ENCODE results near the gene PTPRN2.
"Not testable (repeated sequence)": the region's sequence is repeated elsewhere in the genome, so short reads cannot be mapped to it uniquely, and the experiment has no call there.

The PTPRN2 gene

DNA sequence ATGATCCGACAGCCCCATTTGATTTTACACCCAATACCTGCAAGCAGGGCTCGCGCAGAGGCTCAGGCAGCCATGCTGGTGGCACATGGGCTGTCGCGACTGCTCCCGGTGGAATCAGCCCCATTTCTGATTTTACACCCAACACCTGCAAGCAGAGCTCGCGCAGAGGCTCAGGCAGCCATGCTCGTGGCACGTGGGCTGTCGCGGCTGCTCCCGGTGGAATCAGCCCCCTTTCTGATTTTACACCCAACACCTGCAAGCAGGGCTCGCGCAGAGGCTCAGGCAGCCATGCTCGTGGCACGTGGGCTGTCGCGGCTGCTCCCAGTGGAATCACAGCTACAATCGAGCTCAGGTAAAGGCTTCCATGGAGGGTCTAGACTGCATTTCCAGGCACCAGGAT, 244.1 kb downstream of the PTPRN2 start:
- Histone ChIP-seq H3K36me3 (ENCODE audit: insufficient read depth, low read length) (no peaks in the 10 kb centered on the region), H3K4me1 (ENCODE audit: control insufficient read depth, insufficient read depth, low read length) (no peaks in the 10 kb centered on the region), H3K9ac (ENCODE audit: low read depth, low read length) (no peak overlapping the region), H3K4me2 (ENCODE audit: low read length) (no peak overlapping the region), H3K4me3 (ENCODE audit: low read length) (no peak overlapping the region), H3K27me3 (ENCODE audit: control insufficient read depth, insufficient read depth, low read length) (no peaks in the 10 kb centered on the region), H3K9me3 (replicated peaks; ENCODE audit: low read length) (no peaks in the 10 kb centered on the region)

DNA sequence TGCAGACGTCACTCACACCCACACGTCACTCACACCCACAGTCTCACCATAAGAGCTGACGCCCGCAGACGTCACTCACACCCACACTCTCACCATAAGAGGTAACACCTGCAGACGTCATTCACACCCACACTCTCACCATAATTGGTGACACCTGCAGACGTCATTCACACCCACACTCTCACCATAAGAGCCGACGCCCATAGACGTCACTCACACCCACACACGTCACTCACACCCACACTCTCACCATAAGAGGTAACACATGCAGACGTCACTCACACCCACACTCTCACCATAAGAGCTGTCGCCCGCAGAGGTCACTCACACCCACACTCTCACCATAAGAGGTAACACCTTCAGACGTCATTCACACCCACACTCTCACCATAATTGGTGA, 246.5 kb downstream of the PTPRN2 start:
- not testable (repeated sequence) for H3K4me3 ChIP-seq (ENCODE audit: low read length); H3K27me3 ChIP-seq (ENCODE audit: control insufficient read depth, insufficient read depth, low read length); H3K9ac ChIP-seq (ENCODE audit: low read depth, low read length); H3K36me3 ChIP-seq (ENCODE audit: insufficient read depth, low read length); H3K4me1 ChIP-seq (ENCODE audit: control insufficient read depth, insufficient read depth, low read length); H3K4me2 ChIP-seq (ENCODE audit: low read length); H3K9me3 ChIP-seq (replicated peaks; ENCODE audit: low read length)

DNA sequence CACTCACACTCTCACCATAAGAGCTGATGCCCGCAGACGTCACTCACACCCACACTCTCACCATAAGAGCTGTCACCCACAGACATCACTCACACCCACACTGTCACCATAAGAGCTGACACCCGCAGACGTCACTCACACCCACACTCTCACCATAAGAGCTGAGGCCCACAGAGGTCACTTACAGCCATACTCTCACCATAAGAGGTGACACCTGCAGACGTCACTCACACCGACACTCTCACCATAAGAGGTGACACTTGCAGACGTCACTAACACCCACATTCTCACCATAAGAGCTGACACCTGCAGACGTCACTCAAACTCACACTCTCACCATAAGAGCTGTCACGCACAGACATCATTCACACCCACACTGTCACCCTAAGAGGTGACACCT, 250.7 kb downstream of the PTPRN2 start:
- H3K4me2 ChIP-seq (ENCODE audit: low read length); H3K9me3 ChIP-seq (replicated peaks; ENCODE audit: low read length); H3K4me3 ChIP-seq (ENCODE audit: low read length); H3K36me3 ChIP-seq (ENCODE audit: insufficient read depth, low read length); H3K9ac ChIP-seq (ENCODE audit: low read depth, low read length); H3K4me1 ChIP-seq (ENCODE audit: control insufficient read depth, insufficient read depth, low read length); H3K27me3 ChIP-seq (ENCODE audit: control insufficient read depth, insufficient read depth, low read length): not testable (repeated sequence)

DNA sequence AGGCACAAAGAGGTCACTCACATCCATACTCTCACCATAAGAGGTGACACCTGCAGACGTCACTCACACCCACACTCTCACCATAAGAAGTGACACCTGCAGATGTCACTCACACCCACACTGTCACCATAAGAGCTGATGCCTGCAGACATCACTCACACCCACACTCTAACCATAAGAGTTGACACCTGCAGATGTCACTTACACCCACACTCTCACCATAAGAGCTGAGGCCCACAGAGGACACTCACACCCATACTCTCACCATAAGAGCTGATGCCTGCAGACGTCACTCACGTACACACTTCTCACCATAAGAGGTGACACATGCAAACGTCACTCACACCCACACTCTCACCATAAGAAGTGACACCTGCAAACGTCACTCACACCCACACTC, 255.1 kb downstream of the PTPRN2 start:
- not testable (repeated sequence) for H3K4me3 ChIP-seq (ENCODE audit: low read length); H3K4me2 ChIP-seq (ENCODE audit: low read length); H3K9ac ChIP-seq (ENCODE audit: low read depth, low read length); H3K27me3 ChIP-seq (ENCODE audit: control insufficient read depth, insufficient read depth, low read length); H3K4me1 ChIP-seq (ENCODE audit: control insufficient read depth, insufficient read depth, low read length); H3K36me3 ChIP-seq (ENCODE audit: insufficient read depth, low read length)
- peaks cover 18% of the 10 kb centered on the region for H3K9me3 ChIP-seq (replicated peaks; ENCODE audit: low read length)

DNA sequence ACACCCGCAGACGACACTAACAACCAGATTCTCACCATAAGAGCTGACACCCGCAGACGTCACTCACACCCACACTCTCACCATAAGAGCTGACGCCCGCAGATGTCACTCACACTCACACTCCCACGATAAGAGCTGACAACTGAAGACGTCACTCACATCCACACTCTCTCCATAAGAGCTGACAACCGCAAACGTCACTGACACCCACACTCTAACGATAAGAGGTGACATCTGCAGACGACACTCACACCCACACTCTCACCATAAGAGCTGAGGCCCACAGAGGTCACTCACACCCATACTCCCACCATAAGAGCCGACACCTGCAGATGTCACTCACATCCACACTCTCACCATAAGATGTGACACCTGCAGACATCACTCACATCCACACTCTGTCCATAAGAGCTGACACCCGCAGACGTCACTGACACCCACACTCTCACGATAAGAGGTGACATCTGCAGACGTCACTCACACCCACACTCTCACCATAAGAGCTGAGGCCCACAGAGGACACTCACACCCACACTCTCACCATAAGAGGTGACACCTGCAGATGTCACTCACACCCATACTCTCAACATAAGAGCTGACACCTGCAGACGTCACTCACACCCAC, 255.7 kb downstream of the PTPRN2 start:
- not testable (repeated sequence) for H3K27me3 ChIP-seq (ENCODE audit: control insufficient read depth, insufficient read depth, low read length)

DNA sequence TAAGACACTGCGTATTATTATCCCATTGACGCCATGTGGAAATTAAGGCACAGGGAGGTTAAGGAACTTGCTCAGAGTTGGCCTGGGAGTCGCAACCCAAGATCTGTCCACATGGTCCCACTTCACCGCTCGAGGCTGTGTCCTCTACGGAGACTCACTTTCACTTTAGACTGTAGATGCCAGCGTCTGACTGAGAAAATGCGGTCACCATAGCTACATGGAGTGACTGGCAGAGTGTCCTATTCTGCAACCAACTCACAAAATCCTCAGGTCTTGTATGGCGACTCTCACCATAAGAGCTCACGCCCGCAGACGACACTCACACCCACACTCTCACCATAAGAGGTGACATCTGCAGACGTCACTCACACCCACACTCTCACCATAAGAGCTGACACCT, 257.9 kb downstream of the PTPRN2 start:
- Histone ChIP-seq H3K4me2 (ENCODE audit: low read length) (no peak overlapping the region), H3K36me3 (ENCODE audit: insufficient read depth, low read length) (no peaks in the 10 kb centered on the region), H3K4me1 (ENCODE audit: control insufficient read depth, insufficient read depth, low read length) (no peaks in the 10 kb centered on the region), H3K9ac (ENCODE audit: low read depth, low read length) (no peak overlapping the region), H3K9me3 (replicated peaks; ENCODE audit: low read length) (peaks cover 31% of the 10 kb centered on the region), H3K4me3 (ENCODE audit: low read length) (no peak overlapping the region), H3K27me3 (ENCODE audit: control insufficient read depth, insufficient read depth, low read length) (no peaks in the 10 kb centered on the region)

More for the DNA sequence above, 255.7 kb downstream of the PTPRN2 start:
- not testable (repeated sequence) for H3K4me1 ChIP-seq (ENCODE audit: control insufficient read depth, insufficient read depth, low read length); H3K36me3 ChIP-seq (ENCODE audit: insufficient read depth, low read length); H3K4me3 ChIP-seq (ENCODE audit: low read length); H3K4me2 ChIP-seq (ENCODE audit: low read length); H3K9ac ChIP-seq (ENCODE audit: low read depth, low read length)
- H3K9me3 ChIP-seq (replicated peaks; ENCODE audit: low read length): peaks cover 22% of the 10 kb centered on the region

DNA sequence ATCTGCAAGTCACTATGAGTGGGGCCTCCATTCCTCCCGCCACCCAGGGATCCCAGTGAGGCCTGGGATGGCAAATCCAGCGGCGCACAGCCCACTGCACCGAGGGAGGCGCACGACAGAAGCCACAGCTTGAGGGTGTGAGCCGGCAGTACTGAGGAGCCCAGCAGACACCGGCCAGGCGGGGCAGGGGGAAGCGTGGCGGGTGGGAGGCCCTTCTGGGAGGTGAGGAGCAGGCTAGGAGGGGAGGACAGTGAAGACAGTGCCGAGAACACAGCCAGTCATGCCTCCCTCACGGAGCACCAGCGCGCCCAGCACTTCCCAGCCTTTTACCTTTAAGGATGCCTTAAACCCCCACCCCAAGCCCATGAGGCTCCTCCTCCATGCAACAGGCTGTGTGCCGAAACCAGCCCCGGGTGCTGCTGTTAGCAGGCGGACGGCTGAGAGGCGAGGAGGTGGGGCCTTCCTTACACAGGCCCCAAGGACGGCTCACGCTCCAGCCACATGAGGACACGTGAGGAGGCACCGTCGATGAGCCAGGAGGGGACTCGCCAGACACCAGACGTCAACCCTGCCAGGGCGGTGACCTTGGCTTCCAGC, 258.5 kb downstream of the PTPRN2 start:
- Histone ChIP-seq H3K4me2 (ENCODE audit: low read length) (no peak overlapping the region), H3K9me3 (replicated peaks; ENCODE audit: low read length) (peaks cover 31% of the 10 kb centered on the region), H3K4me3 (ENCODE audit: low read length) (no peak overlapping the region), H3K36me3 (ENCODE audit: insufficient read depth, low read length) (no peaks in the 10 kb centered on the region), H3K27me3 (ENCODE audit: control insufficient read depth, insufficient read depth, low read length) (no peaks in the 10 kb centered on the region), H3K4me1 (ENCODE audit: control insufficient read depth, insufficient read depth, low read length) (no peaks in the 10 kb centered on the region), H3K9ac (ENCODE audit: low read depth, low read length) (no peak overlapping the region)

DNA sequence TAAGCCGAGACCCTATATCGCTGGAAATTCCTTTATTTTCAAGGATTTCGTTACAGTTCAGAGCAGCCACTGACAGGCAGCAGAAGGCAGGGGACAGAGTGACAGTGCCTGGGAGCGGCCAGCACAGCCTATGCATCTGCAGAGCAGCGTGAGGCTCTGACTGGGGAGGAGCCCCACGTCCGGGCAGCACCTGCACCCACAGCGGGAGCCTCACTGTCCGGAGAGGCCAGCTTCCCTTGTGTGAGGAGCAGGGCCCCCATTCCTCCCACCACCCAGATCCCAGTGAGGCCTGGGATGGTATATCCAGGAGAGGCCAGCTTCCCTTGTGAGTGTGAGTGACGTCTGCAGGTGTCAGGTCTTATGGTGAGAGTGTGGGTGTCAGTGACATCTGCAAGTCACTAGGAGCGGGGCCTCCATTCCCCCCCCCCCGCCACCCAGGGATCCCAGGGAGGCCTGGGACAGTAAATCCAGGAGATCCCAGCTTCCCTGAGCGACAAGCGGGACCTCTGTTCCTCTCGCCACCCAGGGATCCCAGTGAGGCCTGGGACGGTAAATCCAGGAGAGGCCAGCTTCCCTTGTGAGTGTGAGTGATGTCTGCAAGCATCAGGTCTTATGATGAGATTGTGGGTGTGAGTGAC, 259.1 kb downstream of the PTPRN2 start:
- Histone ChIP-seq H3K9ac (ENCODE audit: low read depth, low read length) (no peak overlapping the region), H3K36me3 (ENCODE audit: insufficient read depth, low read length) (no peaks in the 10 kb centered on the region), H3K9me3 (replicated peaks; ENCODE audit: low read length) (peaks cover 31% of the 10 kb centered on the region), H3K27me3 (ENCODE audit: control insufficient read depth, insufficient read depth, low read length) (no peaks in the 10 kb centered on the region), H3K4me3 (ENCODE audit: low read length) (no peak overlapping the region), H3K4me1 (ENCODE audit: control insufficient read depth, insufficient read depth, low read length) (no peaks in the 10 kb centered on the region), H3K4me2 (ENCODE audit: low read length) (no peak overlapping the region)

DNA sequence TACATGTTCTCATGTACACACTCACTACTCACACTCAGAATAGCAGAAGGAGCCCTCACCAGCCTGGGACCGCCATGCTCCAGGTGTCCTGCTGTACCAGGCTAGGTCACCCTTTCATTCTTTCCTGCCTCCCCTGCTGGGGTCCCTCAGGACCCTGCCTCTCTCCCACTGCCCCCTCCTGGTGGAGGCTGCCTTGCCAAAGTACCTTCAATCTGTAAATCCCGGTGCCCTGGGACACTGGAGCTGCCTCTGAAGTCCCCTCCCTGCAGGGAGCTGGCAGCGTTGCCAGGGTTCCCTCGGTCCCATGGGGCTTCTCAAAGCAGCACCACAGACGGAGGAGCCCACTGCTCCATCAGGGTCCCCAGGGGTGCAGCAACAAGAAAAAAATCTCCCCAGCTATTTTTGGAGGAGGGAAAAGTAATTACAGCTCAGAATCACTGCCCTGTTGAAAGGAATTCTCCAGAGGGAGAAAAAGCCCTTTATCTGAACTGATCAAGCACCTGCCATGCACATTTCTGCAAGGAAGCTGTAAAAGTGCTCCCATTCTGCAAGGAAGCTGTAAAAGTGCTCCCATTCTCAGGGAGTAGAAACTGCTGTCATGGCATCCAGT, 259.9 kb downstream of the PTPRN2 start:
- no peak overlapping the region for H3K4me2 ChIP-seq (ENCODE audit: low read length)
- peaks cover 31% of the 10 kb centered on the region for H3K9me3 ChIP-seq (replicated peaks; ENCODE audit: low read length)

DNA sequence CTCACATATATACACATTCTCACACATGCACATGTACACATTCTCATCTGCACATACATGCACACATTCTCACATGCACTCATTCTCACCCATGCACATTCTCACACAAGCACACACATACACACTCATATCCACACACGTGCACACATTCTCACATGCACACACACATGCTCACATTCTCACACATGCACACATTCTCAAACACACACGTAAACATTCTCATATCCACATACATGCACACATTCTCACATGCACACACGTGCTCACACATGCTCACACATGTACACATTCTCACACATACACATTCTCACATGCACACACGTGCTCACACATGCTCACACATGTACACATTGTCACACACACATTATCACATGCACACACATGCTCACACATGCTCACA, 260.6 kb downstream of the PTPRN2 start:
- no peak overlapping the region for H3K4me3 ChIP-seq (ENCODE audit: low read length)
- H3K9me3 ChIP-seq (replicated peaks; ENCODE audit: low read length): peaks cover 31% of the 10 kb centered on the region
- no peak overlapping the region for H3K4me2 ChIP-seq (ENCODE audit: low read length)
- no peaks in the 10 kb centered on the region for H3K4me1 ChIP-seq (ENCODE audit: control insufficient read depth, insufficient read depth, low read length)
- H3K36me3 ChIP-seq (ENCODE audit: insufficient read depth, low read length): no peaks in the 10 kb centered on the region
- no peaks in the 10 kb centered on the region for H3K27me3 ChIP-seq (ENCODE audit: control insufficient read depth, insufficient read depth, low read length)
- no peak overlapping the region for H3K9ac ChIP-seq (ENCODE audit: low read depth, low read length)

More for the DNA sequence above, 259.9 kb downstream of the PTPRN2 start:
- H3K36me3 ChIP-seq (ENCODE audit: insufficient read depth, low read length): no peaks in the 10 kb centered on the region
- H3K4me3 ChIP-seq (ENCODE audit: low read length): no peak overlapping the region
- no peaks in the 10 kb centered on the region for H3K27me3 ChIP-seq (ENCODE audit: control insufficient read depth, insufficient read depth, low read length)
- no peak overlapping the region for H3K9ac ChIP-seq (ENCODE audit: low read depth, low read length)
- no peaks in the 10 kb centered on the region for H3K4me1 ChIP-seq (ENCODE audit: control insufficient read depth, insufficient read depth, low read length)

DNA sequence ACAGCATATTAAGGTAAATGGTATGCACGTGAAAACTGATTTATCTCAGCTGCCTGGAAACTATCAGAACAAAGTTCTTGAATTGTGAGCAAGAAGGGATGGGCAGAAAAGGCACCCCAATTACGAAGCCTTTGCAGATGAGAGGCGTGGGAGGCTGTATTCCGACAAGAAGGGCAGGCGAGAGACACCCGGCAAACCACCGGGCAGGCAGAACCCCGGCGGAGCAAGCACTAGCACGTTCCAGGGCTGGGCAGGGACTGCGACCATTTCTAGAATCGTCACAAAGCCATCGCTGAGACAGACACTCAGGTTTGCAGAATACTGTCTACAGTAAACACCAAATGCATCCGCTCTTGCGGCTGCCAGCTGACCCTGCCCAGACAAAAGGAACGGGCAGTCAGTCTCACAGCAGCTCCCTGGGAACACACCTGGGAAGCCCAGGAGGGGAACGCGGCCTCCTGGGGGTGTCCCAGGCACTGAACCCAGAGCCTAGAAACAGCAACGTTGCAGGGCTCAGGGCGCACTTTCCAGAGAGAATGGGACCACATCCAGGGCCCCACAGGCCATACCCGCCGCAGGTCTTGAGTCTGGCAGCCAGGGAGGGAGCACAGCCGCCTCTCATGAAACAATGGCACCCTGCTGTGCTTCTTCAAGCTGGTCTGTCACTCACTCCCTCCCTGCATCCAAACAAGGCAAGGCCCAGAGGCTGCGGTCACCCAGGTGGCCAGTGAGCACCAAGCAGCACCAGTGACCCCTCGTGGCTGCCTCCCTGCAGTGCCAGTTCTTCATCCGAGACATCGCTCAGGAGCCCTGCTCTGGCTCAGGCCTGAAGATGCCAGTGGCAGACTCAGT, 261.9 kb downstream of the PTPRN2 start:
- H3K9me3 ChIP-seq (replicated peaks; ENCODE audit: low read length): peaks cover 31% of the 10 kb centered on the region

More for the DNA sequence above, 261.9 kb downstream of the PTPRN2 start:
- no peak overlapping the region for H3K4me3 ChIP-seq (ENCODE audit: low read length)
- H3K4me2 ChIP-seq (ENCODE audit: low read length): no peak overlapping the region
- no peaks in the 10 kb centered on the region for H3K27me3 ChIP-seq (ENCODE audit: control insufficient read depth, insufficient read depth, low read length)
- no peak overlapping the region for H3K9ac ChIP-seq (ENCODE audit: low read depth, low read length)
- no peaks in the 10 kb centered on the region for H3K36me3 ChIP-seq (ENCODE audit: insufficient read depth, low read length)
- H3K4me1 ChIP-seq (ENCODE audit: control insufficient read depth, insufficient read depth, low read length): no peaks in the 10 kb centered on the region
